H1 (cell line): ENCODE measurements around the gene NUDT7. TPM values are rescaled to one million over a fixed set of nuclear protein-coding genes. Genes with fewer than 3 reads are reported as not detected.

Experiments
- CTCF ChIA-PET: fragments of 300-600 bp; sonication (Branson Sonifier 250); formaldehyde crosslinking; loops from one replicate; lab custom pipeline; 2021; ENCODE audit not compliant: partially characterized antibody; lab: Charles Lee
- POLR2A ChIA-PET: fragments of 300-600 bp; sonication (Branson Sonifier 250); formaldehyde crosslinking; loops from one replicate; lab custom pipeline; 2021; ENCODE audit warnings: inconsistent platforms; ENCODE audit not compliant: partially characterized antibody; lab: Charles Lee
- DNase-seq, 2 experiments: peaks; one replicate each; pipeline versions ENCODE4 v3.0.0 to v3.0.0-alpha.2; 2010 to 2022; ENCODE audit warnings: low spot score in 2 of 2, low read depth in 1 of 2, mixed read lengths in 1 of 2
- FAIRE-seq: peaks from 2 replicates; lab custom pipeline; 2011; peaks lifted over from hg19 to GRCh38; lab: Jason Lieb, UNC
- H2AFZ ChIP-seq: 2 replicates; pipeline ENCODE4 v1.8.1; 2012; ENCODE audit warnings: low read length, inconsistent platforms
- H2AK5ac ChIP-seq: 2 replicates; pipeline ENCODE4 v1.6.1; 2013; ENCODE audit warnings: low read depth, low read length
- H2BK120ac ChIP-seq: replicated peaks from 2 replicates; pipeline ENCODE3; 2013; ENCODE audit warnings: low read depth, low read length, inconsistent platforms
- H2BK12ac ChIP-seq: 2 replicates; pipeline ENCODE4 v1.6.1; 2013; ENCODE audit warnings: low read depth, low read length
- H2BK15ac ChIP-seq: 2 replicates; pipeline ENCODE4 v1.6.1; 2013; ENCODE audit warnings: low read length
- H2BK20ac ChIP-seq: 2 replicates; pipeline ENCODE4 v1.6.1; 2013; ENCODE audit warnings: low read length
- H2BK5ac ChIP-seq: 2 replicates; pipeline ENCODE4 v1.6.1; 2013; ENCODE audit warnings: low read depth, low read length
- H3K14ac ChIP-seq: 2 replicates; pipeline ENCODE4 v1.6.1; 2013; ENCODE audit warnings: inconsistent platforms; ENCODE audit not compliant: insufficient read length
- H3K18ac ChIP-seq: 2 replicates; pipeline ENCODE4 v1.6.1; 2013; ENCODE audit warnings: low read length; ENCODE audit errors: extremely low read depth
- H3K23ac ChIP-seq: 2 replicates; pipeline ENCODE4 v1.6.1; 2013; ENCODE audit warnings: inconsistent platforms; ENCODE audit not compliant: insufficient read length
- H3K23me2 ChIP-seq: 2 replicates; pipeline ENCODE4 v1.6.1; 2013; ENCODE audit warnings: low read depth, low read length
- H3K27ac ChIP-seq: 2 replicates; pipeline ENCODE4 v1.6.1; 2011; ENCODE audit warnings: low read depth, low read length, inconsistent platforms
- H3K27me3 ChIP-seq, 4 experiments: replicated peaks in 1 of 4; 1 replicate in 1 of 4; 2 replicates in 3 of 4; pipeline versions ENCODE4 v1.6.1 to v1.8.1; 2011 to 2013; ENCODE audit warnings: low read length in 3 of 4, mild to moderate bottlenecking in 3 of 4, inconsistent platforms in 2 of 4, mixed read lengths in 2 of 4, moderate library complexity in 1 of 4; ENCODE audit not compliant: control insufficient read depth in 3 of 4, insufficient read depth in 3 of 4; ENCODE audit errors: extremely low read depth in 1 of 4
- H3K36me3 ChIP-seq, 4 experiments: 2 replicates each; pipeline versions ENCODE4 v1.6.1 to v1.8.1; 2011 to 2013; ENCODE audit warnings: mild to moderate bottlenecking in 4 of 4, low read length in 3 of 4, moderate library complexity in 2 of 4, control low read depth in 1 of 4, inconsistent platforms in 1 of 4; ENCODE audit not compliant: insufficient read depth in 4 of 4, control insufficient read depth in 2 of 4
- H3K4ac ChIP-seq: replicated peaks from 2 replicates; pipeline ENCODE3; 2013; ENCODE audit warnings: low read length, low read depth, mixed read lengths, inconsistent platforms; ENCODE audit not compliant: insufficient read length
- H3K4me1 ChIP-seq, 4 experiments: replicated peaks in 1 of 4; 1 replicate in 1 of 4; 2 replicates in 3 of 4; pipeline versions ENCODE4 v1.6.1 to v1.8.1; 2011 to 2013; ENCODE audit warnings: low read length in 3 of 4, inconsistent platforms in 2 of 4, mixed read lengths in 1 of 4; ENCODE audit not compliant: insufficient read depth in 4 of 4, control insufficient read depth in 3 of 4
- H3K4me2 ChIP-seq, 2 experiments: 2 replicates each; pipeline versions ENCODE4 v1.6.1 to v1.8.1; 2011 to 2013; ENCODE audit warnings: low read depth in 2 of 2, low read length in 2 of 2, control low read depth in 1 of 2, inconsistent platforms in 1 of 2, mild to moderate bottlenecking in 1 of 2; ENCODE audit not compliant: insufficient read depth in 1 of 2
- H3K4me3 ChIP-seq, 4 experiments: fragments of 200-600, 300-600 bp in 1 of 4; sonication (generic), shearing (Covaris generic), sonication (Bioruptor Twin) in 1 of 4; 2 replicates each; pipeline versions ENCODE4 v1.5.1 to v1.8.1; 2011 to 2016; ENCODE audit warnings: low read length in 4 of 4, low read depth in 3 of 4, control low read depth in 2 of 4, inconsistent platforms in 2 of 4, mild to moderate bottlenecking in 2 of 4, mixed read lengths in 1 of 4, moderate library complexity in 1 of 4; ENCODE audit not compliant: insufficient read depth in 2 of 4; ENCODE audit errors: extremely low read depth in 1 of 4
- H3K56ac ChIP-seq: replicated peaks from 2 replicates; pipeline ENCODE3; 2013; ENCODE audit warnings: low read depth, mild to moderate bottlenecking, mixed read lengths, low read length, inconsistent platforms; ENCODE audit not compliant: insufficient read length
- H3K79me1 ChIP-seq: 2 replicates; pipeline ENCODE4 v1.6.1; 2013; ENCODE audit warnings: low read depth, low read length, control low read depth
- H3K79me2 ChIP-seq, 2 experiments: 2 replicates each; pipeline versions ENCODE4 v1.6.1 to v1.8.1; 2012 to 2013; ENCODE audit warnings: low read length in 2 of 2, mild to moderate bottlenecking in 2 of 2, inconsistent platforms in 1 of 2; ENCODE audit not compliant: insufficient read depth in 2 of 2, control insufficient read depth in 1 of 2
- H3K9ac ChIP-seq, 4 experiments: replicated peaks in 1 of 4; 1 replicate in 1 of 4; 2 replicates in 3 of 4; pipeline versions ENCODE4 v1.6.1 to v1.8.1; 2011 to 2013; ENCODE audit warnings: low read depth in 3 of 4, low read length in 3 of 4, control low read depth in 2 of 4, mild to moderate bottlenecking in 2 of 4, moderate library complexity in 2 of 4, inconsistent platforms in 1 of 4; ENCODE audit errors: extremely low read depth in 1 of 4
- H3K9me3 ChIP-seq, 2 experiments: 2 replicates each; pipeline versions ENCODE4 v1.6.1 to v1.8.1; 2012 to 2013; ENCODE audit warnings: mild to moderate bottlenecking in 2 of 2, moderate library complexity in 2 of 2, control low read depth in 1 of 2, inconsistent platforms in 1 of 2, low read depth in 1 of 2, low read length in 1 of 2, mixed read lengths in 1 of 2; ENCODE audit not compliant: insufficient read depth in 2 of 2
- H4K20me1 ChIP-seq, 2 experiments: replicated peaks in 1 of 2; 2 replicates each; pipeline versions ENCODE3 to v1.8.1; 2011 to 2013; ENCODE audit warnings: inconsistent platforms in 2 of 2, low read length in 2 of 2, mild to moderate bottlenecking in 1 of 2; ENCODE audit not compliant: insufficient read depth in 2 of 2, control insufficient read depth in 1 of 2
- H4K5ac ChIP-seq: 2 replicates; pipeline ENCODE4 v1.6.1; 2013; ENCODE audit warnings: low read length, low read depth, mixed read lengths, inconsistent platforms; ENCODE audit not compliant: insufficient read length
- H4K8ac ChIP-seq: 2 replicates; pipeline ENCODE4 v1.8.0; 2013; ENCODE audit warnings: mild to moderate bottlenecking, moderate library complexity, low read length, inconsistent platforms; ENCODE audit not compliant: insufficient read depth; ENCODE audit errors: extremely low read depth
- H4K91ac ChIP-seq: replicated peaks from 2 replicates; pipeline ENCODE3; 2013; ENCODE audit warnings: low read length, mixed read lengths, inconsistent platforms; ENCODE audit not compliant: insufficient read length
- CHD1 ChIP-seq: IDR thresholded peaks from 2 replicates; pipeline ENCODE4 v1.6.1; 2012; ENCODE audit warnings: low read depth, low read length, improper control_type of control experiment
- CTBP2 ChIP-seq: IDR thresholded peaks from 2 replicates; pipeline ENCODE4 v1.7.0; 2011; ENCODE audit warnings: borderline replicate concordance, mild to moderate bottlenecking, moderate library complexity, mixed read lengths, low read length; ENCODE audit not compliant: insufficient read depth, insufficient read length
- EGR1 ChIP-seq: IDR thresholded peaks from 2 replicates; pipeline ENCODE4 v1.6.1; 2011; ENCODE audit warnings: low read depth, low read length, borderline replicate concordance
- GABPA ChIP-seq: IDR thresholded peaks from 2 replicates; pipeline ENCODE4 v1.6.1; 2011; ENCODE audit warnings: mild to moderate bottlenecking, low read length, moderate library complexity, borderline replicate concordance; ENCODE audit not compliant: insufficient read depth
- GTF2F1 ChIP-seq: IDR thresholded peaks from 2 replicates; pipeline ENCODE4 v1.6.1; 2012; ENCODE audit warnings: low read depth, low read length, improper control_type of control experiment, borderline replicate concordance
- JUND ChIP-seq: IDR thresholded peaks from 2 replicates; pipeline ENCODE4 v1.6.1; 2011; ENCODE audit warnings: mild to moderate bottlenecking, improper control_type of control experiment, low read length
- RFX5 ChIP-seq: IDR thresholded peaks from 2 replicates; pipeline ENCODE4 v1.6.1; 2011; ENCODE audit warnings: low read depth, low read length, improper control_type of control experiment, borderline replicate concordance
- SIN3A ChIP-seq, 2 experiments: IDR thresholded peaks in 1 of 2; conservative IDR thresholded peaks in 1 of 2; 2 replicates each; pipeline ENCODE4 v1.6.1; 2011 to 2012; ENCODE audit warnings: low read length in 2 of 2, improper control_type of control experiment in 1 of 2, low read depth in 1 of 2, mild to moderate bottlenecking in 1 of 2
- SIX5 ChIP-seq: IDR thresholded peaks from 2 replicates; pipeline ENCODE4 v1.6.1; 2011; ENCODE audit warnings: mild to moderate bottlenecking, low read depth, low read length
- TBP ChIP-seq: IDR thresholded peaks from 2 replicates; pipeline ENCODE4 v1.6.1; 2011; ENCODE audit warnings: low read depth, low read length, improper control_type of control experiment
- TCF12 ChIP-seq: IDR thresholded peaks from 2 replicates; pipeline ENCODE4 v1.6.1; 2011; ENCODE audit warnings: low read depth, mild to moderate bottlenecking, low read length
- USF2 ChIP-seq: IDR thresholded peaks from 2 replicates; pipeline ENCODE4 v1.6.1; 2011; ENCODE audit warnings: low read length, improper control_type of control experiment
- WGBS, 2 experiments: shearing (Covaris generic) in 1 of 2; methylation state at CpG; one replicate each; pipeline versions ENCODE4 v1.1.6 to v1.1.7; 2013 to 2015; ENCODE audit warnings: low lambda C conversion rate in 2 of 2, mixed read lengths in 2 of 2, inconsistent platforms in 1 of 2, low coverage in 1 of 2, missing lambda C conversion rate in 1 of 2; ENCODE audit not compliant: insufficient replicate concordance in 2 of 2, insufficient coverage in 1 of 2, insufficient read length in 1 of 2; ENCODE audit errors: extremely low coverage in 1 of 2, missing lambda C conversion rate in 1 of 2; 5-methylcytosine and 5-hydroxymethylcytosine counted together
- polyA plus RNA-seq, 7 experiments: library from polyadenylated mRNA; depleted of rRNA in 3 of 7; stranded (reverse) in 5 of 7; unstranded in 2 of 7; fragments of >200 nt in 5 of 7; fragments of 200-250 nt in 2 of 7; gene quantifications; 1 replicate in 5 of 7; 2 replicates in 1 of 7; 4 replicates in 1 of 7; pipeline versions ENCODE4 v1.2.1 to v1.2.3, GENCODE V29; 2011 to 2013; ENCODE audit warnings: missing spikeins in 2 of 7, mixed read lengths in 2 of 7
- total RNA-seq: library from RNA; stranded (reverse); fragmentation: NEBNext Ultra II Directional; extraction: Animal tissue kit (Norgen Biotek cat#: 25700); gene quantifications from 2 replicates; pipeline ENCODE4 v1.2.1, GENCODE V29; 2021

The NUDT7 gene
- total and polyA plus RNA-seq, 2 of the 8 experiments (the other 6 are each of a cell fraction or from before 2014, with no cell fraction given), result 8.8 to 19.7 TPM

GRCh38 chr16:77786186-77786847 lies 64.0 kb downstream of the NUDT7 start:
- H3K4me3 ChIP-seq, result no peak overlapping the region
- H4K20me1 ChIP-seq, result no peaks in the 10 kb centered on the region
- WGBS, 2 experiments, result 86% methylated on average over 5 of the region's 5 CpGs; no CpG with 5 or more reads in 1 of the 2 experiments
- no peak overlapping the region for H2AFZ ChIP-seq
- H3K56ac ChIP-seq, result no peak overlapping the region
- H3K14ac ChIP-seq, result no peak overlapping the region
- H2BK120ac ChIP-seq, result no peak overlapping the region
- peaks cover 20% of the 10 kb centered on the region for H3K23me2 ChIP-seq
- ChIA-PET CTCF (interaction anchor here (0.7 to 1.3 kb wide), 4 partner anchors 34 to 185 kb away, joined by 3 to 4 read pairs (median 4); no protein-coding TSS in a partner anchor), POLR2A (no interaction called here)
- H3K4ac ChIP-seq, result no peak overlapping the region
- H3K9ac ChIP-seq, result no peak overlapping the region
- H4K8ac ChIP-seq, result no peak overlapping the region
- no peak overlapping the region for H4K5ac ChIP-seq
- H3K23ac ChIP-seq, result no peak overlapping the region
- no peak overlapping the region for H2BK20ac ChIP-seq
- H3K27me3 ChIP-seq, result peaks cover 0 to 19% (median 15%) of the 10 kb centered on the region in 4 experiments; a peak in 5 of 7 replicates
- H3K79me1 ChIP-seq, result 0 out of 2 replicates have a peak, but pooled peaks cover 3% of the 10 kb centered on the region
- H3K18ac ChIP-seq, result no peak overlapping the region
- H3K4me1 ChIP-seq, result peaks cover 0 to 3% (median 0%) of the 10 kb centered on the region in 4 experiments; a peak in 4 of 7 replicates
- no peak overlapping the region for H2AK5ac ChIP-seq
- H3K27ac ChIP-seq, result no peak overlapping the region
- FAIRE-seq, result no peak
- no peaks in the 10 kb centered on the region for H3K36me3 ChIP-seq
- H3K79me2 ChIP-seq, result peaks cover 0 to 23% of the 10 kb centered on the region in 2 experiments; a peak in 2 of 4 replicates
- no peak overlapping the region for H3K4me2 ChIP-seq
- DNase-seq, result no peak
- no peak overlapping the region for H4K91ac ChIP-seq
- no peak overlapping the region for H2BK15ac ChIP-seq
- H2BK5ac ChIP-seq, result no peak overlapping the region
- H3K9me3 ChIP-seq, result peaks cover 0 to 7% of the 10 kb centered on the region in 2 experiments; a peak in 1 of 4 replicates
- H2BK12ac ChIP-seq, result no peak overlapping the region
- TF ChIP-seq SIX5 (no peak), SIN3A (conservative IDR thresholded peaks at IDR 0.05 in 1 of 2, IDR thresholded peaks at IDR 0.05 in 1 of 2; ENCODE audit: low read depth in 1 of 2, low read length in 2 of 2) (no peak), GTF2F1 (no peak), TCF12 (no peak), EGR1 (no peak), CTBP2 (no peak), TBP (no peak), RFX5 (no peak), CHD1 (no peak), GABPA (no peak), JUND (no peak), USF2 (no peak)
